ENCODE measurements around the gene RTN4IP1.

- TF ChIP-seq CTCF (IDR thresholded peaks at IDR 0.05): no peak
- TF ChIP-seq POLR2A (IDR thresholded peaks at IDR 0.05): no peak
- no peak for TF ChIP-seq POLR2AphosphoS5 (IDR thresholded peaks at IDR 0.05)
These were observed 65.7 kb downstream of the RTN4IP1 start for GRCh38 chr6:106563614-106564013.

Measured in breast epithelium (tissue), 3 donors.